ENCODE measurements around the gene C20orf144.

The C20orf144 gene

GRCh38 chr20:33676652-33677645 lies 14.8 kb downstream of the C20orf144 start:
- no peak for DNase-seq (ENCODE audit: low read depth, low spot score)

GRCh38 chr20:33677991-33678702 lies 16.0 kb downstream of the C20orf144 start:
- no peak for DNase-seq (ENCODE audit: low read depth, low spot score)

GRCh38 chr20:33679758-33680485 lies 17.8 kb downstream of the C20orf144 start:
- DNase-seq (ENCODE audit: low read depth, low spot score) = no peak

DNA sequence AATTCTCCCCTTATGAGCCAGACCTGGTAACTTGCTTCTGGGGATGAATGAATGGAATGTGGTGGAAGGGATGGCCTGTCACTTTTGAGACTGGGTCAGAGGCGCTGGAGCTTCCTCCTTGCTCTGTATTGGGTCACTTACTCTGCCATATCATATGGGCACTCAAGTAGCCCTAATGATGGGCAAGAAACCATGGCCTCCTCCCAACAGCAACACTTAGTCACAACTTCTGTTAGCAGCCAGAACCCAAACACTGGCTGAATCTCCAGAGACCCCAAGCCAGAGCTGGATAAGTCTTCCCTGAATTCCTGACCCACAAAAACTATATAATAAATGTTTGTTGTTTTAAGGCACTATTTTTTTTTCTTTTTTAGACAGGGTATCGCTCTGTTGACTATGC lies 18.6 kb downstream of the C20orf144 start:
- DNase-seq (ENCODE audit: low read depth, low spot score) = no peak

DNA sequence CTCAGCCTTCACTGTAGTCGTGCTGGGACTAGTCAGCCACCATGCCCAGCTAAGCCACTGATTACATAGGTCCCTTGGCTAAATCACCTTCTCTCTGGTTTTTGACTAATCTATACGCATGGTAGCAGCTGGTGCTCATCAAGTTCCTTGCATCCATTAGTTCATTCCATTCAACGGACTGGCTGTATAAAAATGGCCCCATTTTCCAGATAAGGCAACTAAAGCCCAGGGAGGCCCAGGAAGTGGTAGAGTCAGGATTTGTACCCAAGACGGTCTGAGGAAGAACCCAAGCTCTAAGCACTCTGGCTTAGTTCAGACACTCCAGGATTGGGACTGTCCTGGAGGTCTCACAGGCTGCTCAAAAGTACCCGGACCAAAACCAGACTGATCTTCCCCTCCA lies 19.2 kb downstream of the C20orf144 start:
- DNase-seq (ENCODE audit: low read depth, low spot score) = no peak

DNA sequence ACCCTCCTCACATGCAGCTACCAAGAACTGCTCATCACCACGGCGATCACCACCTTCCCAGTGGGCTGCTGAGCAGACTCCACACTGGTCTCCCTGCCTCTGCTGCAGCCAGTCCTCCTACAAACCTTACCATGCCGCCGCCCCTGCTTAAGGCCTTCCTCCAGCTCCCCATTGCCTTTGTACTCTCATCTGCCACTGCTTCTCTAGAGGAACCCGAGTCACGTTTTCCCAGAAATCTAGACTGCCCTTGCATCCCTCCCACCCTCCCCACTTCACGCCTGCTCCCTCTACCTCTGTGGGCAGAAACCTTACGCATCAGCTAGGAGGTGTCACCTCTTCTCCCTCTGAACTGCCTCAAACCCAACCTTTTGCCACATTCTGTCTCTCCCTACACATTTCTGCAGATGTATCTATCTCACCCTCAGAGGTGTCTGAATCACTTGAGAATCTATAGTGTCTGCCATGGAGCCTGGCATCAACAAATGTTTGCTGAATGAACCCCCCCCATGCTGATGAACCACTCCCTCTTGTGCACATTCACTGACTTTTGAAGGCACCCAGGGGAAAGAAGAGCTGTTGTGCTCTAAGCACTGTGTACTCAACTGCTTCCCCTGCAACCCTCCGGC lies 19.7 kb downstream of the C20orf144 start:
- no peak for DNase-seq (ENCODE audit: low read depth, low spot score)

DNA sequence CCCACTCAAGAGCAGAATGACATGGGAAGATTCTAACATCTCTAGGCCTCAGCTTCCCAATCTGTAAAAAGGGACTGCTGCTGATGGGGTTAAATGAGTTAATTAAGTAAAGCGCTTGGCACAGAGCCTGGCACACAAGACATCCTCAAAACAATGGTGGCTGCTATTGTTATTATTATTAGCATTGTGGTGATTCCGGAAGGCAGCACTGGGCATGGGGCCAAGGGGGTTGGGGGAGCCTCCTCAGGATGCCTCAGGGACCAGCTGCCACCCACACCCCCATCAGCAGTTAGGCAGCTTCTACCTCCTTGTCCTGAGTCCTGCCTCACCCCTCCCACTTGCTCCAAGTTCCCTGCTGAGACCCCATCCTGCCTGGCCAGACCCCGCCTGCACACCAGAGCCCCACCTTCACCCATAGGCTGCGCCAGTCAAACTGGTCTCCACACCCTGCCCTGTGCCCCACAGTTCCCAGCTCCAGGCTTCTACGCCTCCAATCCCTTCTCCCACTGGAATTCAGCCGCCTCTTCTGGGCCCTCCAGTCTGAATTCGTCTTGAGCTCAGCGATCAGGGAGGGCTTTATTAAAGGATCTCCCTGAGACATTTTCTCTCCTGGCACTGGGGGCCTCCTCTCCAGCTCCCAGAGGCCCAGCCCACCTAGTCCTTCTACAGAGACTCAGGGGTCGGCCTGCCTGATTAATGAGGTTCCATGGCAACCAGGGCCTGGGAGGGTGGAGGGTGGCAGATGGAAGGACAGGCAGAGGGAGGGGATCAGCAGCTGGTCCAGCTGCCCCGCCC lies 22.6 kb downstream of the C20orf144 start:
- no peak for DNase-seq (ENCODE audit: low read depth, low spot score)

DNA sequence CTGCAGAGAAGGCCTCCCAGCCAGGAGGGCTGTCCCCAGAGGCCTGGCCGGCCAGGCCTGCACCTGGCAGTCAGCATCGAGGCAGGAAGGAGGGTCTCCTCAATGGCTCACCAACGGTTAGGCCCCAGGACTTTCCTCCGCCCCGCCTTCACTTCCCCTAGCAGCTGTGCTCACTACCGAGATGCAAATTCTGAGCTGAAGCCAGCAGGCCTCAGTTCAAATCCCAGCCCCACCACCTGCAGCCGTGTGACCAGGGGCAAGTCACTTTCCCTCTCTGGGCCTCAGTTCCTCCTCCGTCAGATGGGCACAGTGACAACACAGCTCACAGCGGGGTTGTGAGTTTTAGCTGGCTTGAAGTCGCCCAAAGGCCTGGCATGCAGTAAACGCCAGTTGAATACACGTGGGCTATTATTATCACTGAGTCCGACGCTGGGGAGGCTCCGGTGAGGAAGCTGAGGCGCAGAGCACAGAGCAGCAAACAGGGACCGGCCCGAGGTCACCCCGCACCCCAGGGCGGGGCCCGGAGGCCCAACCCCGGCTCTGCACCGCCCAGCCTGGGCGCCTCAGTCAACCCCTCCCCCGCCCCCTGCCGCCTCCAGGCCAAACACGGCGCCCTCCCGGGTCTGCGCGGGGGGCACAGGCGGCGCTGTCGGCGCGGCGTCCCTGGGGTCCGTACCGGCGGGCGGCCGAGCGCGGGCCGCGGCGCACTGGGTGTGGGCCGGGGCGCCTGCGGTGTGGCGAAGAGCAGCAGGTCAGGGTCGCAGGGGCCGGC lies 23.4 kb downstream of the C20orf144 start:
- no peak for DNase-seq (ENCODE audit: low read depth, low spot score)

DNA sequence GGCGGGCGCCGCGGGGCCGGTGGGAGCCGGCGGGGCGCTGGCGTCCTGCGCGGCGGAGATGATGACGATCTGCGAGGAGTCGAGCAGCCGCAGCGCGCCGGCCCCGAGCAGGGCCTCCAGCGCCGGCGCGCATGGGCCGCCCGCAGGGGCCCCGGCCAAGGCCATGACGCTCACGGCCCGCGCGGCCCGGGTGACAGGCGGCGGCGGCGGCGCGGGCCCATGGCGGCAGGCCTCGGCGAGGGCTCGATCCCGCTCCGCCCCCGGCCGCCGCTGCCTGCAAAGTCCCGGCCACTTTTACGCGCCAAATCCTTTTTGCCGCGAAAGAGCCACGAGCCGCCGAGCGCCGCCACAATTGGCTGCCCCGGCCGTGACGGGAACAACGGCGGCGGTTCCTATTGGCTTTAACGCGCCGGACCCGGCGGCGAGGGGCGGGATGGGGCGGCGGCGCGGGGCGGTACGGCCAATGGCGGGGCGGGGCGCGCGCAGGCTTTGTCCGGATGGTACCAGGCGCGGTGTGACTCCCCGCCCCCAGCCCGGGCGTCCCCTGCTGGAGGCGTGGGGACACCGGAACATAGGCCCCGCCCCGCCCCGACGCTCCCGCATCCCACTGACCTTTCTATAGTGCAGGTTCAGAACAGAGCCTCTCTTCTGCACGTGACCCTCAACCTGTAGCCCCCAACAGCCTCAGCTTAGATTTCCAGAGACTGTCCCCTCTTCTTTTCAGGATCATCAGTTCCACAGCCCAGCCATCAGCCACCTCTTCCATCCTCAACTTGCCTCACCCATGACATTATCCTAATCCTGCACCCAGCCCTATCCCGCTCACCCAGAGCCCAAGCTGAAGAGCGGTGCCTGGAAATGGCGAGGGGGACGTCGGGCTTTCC lies 24.2 kb downstream of the C20orf144 start, which contains the start of gene E2F1:
Gene E2F1, minus strand, starts transcription at position 286 of the 884 bp plus-strand sequence. Its CDS starts 121 bp downstream, at position 165.
- DNase-seq (ENCODE audit: low read depth, low spot score) = peak; percentile 72

- no peak for DNase-seq (ENCODE audit: low read depth, low spot score)
These were observed 24.8 kb downstream of the C20orf144 start for GRCh38 chr20:33686984-33687366.

- no peak for DNase-seq (ENCODE audit: low read depth, low spot score)
These were observed 25.3 kb downstream of the C20orf144 start for GRCh38 chr20:33687370-33687915.

GRCh38 chr20:33687993-33688937 lies 26.1 kb downstream of the C20orf144 start:
- no peak for DNase-seq (ENCODE audit: low read depth, low spot score)

DNA sequence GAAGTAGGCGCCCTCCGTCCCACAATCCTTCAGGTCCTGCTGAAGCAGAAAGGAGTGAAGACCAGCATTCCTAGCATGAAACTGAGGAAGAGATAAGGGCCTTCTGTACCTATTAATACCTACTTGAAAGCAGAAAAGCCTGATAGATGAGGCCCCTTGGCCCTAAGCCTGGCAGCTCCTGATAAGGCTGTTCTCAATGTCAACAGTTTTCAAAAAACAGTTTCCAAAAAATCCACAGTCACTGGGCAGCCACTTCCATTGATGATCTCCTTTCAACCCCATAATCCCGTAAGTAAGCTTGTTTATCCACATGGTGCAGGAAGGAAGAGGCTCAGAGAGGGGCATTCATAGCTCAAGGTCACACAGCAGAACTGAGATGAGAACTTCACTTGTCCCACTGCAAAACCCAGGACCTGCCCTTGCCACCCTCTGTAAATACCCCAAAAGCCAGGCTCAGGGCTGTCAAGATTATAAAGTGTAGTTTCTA lies 26.9 kb downstream of the C20orf144 start:
- no peak for DNase-seq (ENCODE audit: low read depth, low spot score)

- no peak for DNase-seq (ENCODE audit: low read depth, low spot score)
These were observed 27.4 kb downstream of the C20orf144 start for GRCh38 chr20:33689493-33689892.

- no peak for DNase-seq (ENCODE audit: low read depth, low spot score)
These were observed 27.8 kb downstream of the C20orf144 start for GRCh38 chr20:33689973-33690372.

GRCh38 chr20:33693289-33693688 lies 31.2 kb downstream of the C20orf144 start:
- DNase-seq (ENCODE audit: low read depth, low spot score) = no peak
